Stomach (tissue), 9 donors: ENCODE measurements around the gene ZNF638. TPM values are rescaled to one million over a fixed set of nuclear protein-coding genes. Genes with fewer than 3 reads are reported as not detected.

ENCODE experiments used
- DNase-seq, 2 donors: peaks; one replicate each; pipeline versions ENCODE4 v3.0.0 to v3.0.0-alpha.2; 2013 to 2019
- H3K27ac ChIP-seq, 5 donors: fragments of 200-600 bp in 4 of 5; sonication (generic) in 4 of 5; one replicate each; pipeline ENCODE4 v1.5.1; 2013 to 2019; ENCODE audit warnings: mild to moderate bottlenecking in 1 of 5, moderate library complexity in 1 of 5
- H3K27me3 ChIP-seq, 3 donors: fragments of 200-600 bp; sonication (generic); one replicate each; pipeline ENCODE4 v1.5.1; 2017 to 2019; ENCODE audit warnings: mixed run types in 1 of 3
- H3K36me3 ChIP-seq, 4 donors: fragments of 200-600 bp; sonication (generic); 1 replicate in 3 of 4; 2 replicates in 1 of 4; pipeline ENCODE4 v1.5.1; 2016 to 2019
- H3K4me1 ChIP-seq, 4 donors: fragments of 200-600 bp; sonication (generic); one replicate each; pipeline ENCODE4 v1.5.1; 2016 to 2019
- H3K4me3 ChIP-seq, 4 donors: fragments of 200-600 bp; sonication (generic) in 3 of 4; one replicate each; pipeline ENCODE4 v1.5.1; 2016 to 2019; ENCODE audit warnings: mild to moderate bottlenecking in 1 of 4
- H3K9me3 ChIP-seq, 4 donors: fragments of 200-600 bp; sonication (generic); one replicate each; pipeline ENCODE4 v1.5.1; 2016 to 2019
- EP300 ChIP-seq: sonication (generic); formaldehyde crosslinking; IDR thresholded peaks from one replicate; pipeline ENCODE4 v1.6.1; 2017; ENCODE audit warnings: antibody characterized with exemption
- POLR2A ChIP-seq, 4 donors: fragments of 450-650 bp; IDR thresholded peaks; one replicate each; pipeline ENCODE4 v1.6.1; 2016; ENCODE audit warnings: antibody characterized with exemption in 4 of 4, control low read depth in 2 of 4, mild to moderate bottlenecking in 1 of 4, moderate library complexity in 1 of 4
- POLR2AphosphoS5 ChIP-seq, 3 donors: sonication (generic); formaldehyde crosslinking; IDR thresholded peaks; one replicate each; pipeline ENCODE4 v1.6.1; 2016; ENCODE audit warnings: antibody characterized with exemption in 3 of 3
- WGBS, 5 donors: extraction: QIAGEN DNeasy Blood & Tissue Kit in 3 of 5; methylation state at CpG; one replicate each; pipeline versions ENCODE4 v1.1.5 to v1.1.7; 2013 to 2018; 5-methylcytosine and 5-hydroxymethylcytosine counted together
- intact Hi-C: fragments of 100-400 bp; cut with DNase I; formaldehyde crosslinking; loops from one replicate; pipeline ENCODE4 v1.15.1; 2023; ENCODE audit warnings: low total_unique reads
- polyA plus RNA-seq, 3 donors: library from polyadenylated mRNA; stranded (reverse); fragments of 200-250 nt; gene quantifications; one replicate each; pipeline ENCODE4 v1.2.3, GENCODE V29; 2013
- total RNA-seq, 5 donors: library from RNA; depleted of rRNA; stranded (reverse); fragments of >200 nt; gene quantifications; one replicate each; pipeline versions ENCODE4 v1.1.0 to v1.2.3, GENCODE V29; 2014 to 2016
- TF ChIP-seq, protein P1 (sequence below), 7 experiments: fragments of 450-650 bp in 4 of 7; fragments of 200-600 bp in 3 of 7; sonication (generic) in 3 of 7; IDR thresholded peaks; one replicate each; pipeline ENCODE4 v1.5.1; 2016 to 2019; ENCODE audit warnings: antibody characterized with exemption in 7 of 7, control low read depth in 2 of 7, mild to moderate bottlenecking in 1 of 7
- donor health status: healthy with polysubstance abuse.
- donor health status: Bipolar disorder and iron deficiency.
- donor health status: healthy.

The ZNF638 gene
- total and polyA plus RNA-seq, 8 donors, result 55.2 to 411 (median 127) TPM

DNA sequence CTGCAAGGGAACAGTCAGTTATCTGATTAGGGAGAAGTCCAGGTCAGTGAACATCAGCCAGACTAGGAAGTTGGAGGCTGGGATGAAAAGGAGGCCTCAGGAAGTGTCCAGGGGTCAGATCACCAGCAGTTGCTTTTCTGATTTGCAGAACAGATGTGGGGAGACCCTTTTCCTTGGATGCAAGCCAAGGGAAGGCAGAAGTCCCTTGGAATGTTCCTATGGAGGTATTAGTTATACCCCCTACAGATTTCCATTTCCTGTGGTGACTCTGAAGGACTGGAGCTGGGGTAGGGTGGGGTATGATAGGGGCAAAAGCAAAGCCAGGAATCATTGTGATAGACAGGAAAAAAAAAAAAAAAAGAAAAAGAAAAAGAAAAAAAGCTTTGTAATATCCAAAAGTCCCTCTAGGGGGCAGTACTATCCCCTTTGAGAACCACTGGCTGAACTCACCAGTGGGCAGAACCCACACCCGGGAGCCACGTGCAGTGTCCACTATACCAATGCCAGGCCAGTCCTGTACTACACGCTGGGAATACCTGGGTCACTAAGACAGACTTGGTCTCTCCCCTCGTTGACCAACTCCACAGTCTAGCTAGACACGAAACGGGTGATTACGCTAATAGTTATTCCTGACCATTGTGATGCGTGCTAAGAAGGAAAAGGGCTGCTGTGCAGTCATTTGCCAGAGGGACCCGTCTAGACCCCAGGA lies 129.2 kb downstream of the ZNF638 start:
- intact Hi-C loops, result no loop called here
- H3K36me3 ChIP-seq, result no peaks in the 10 kb centered on the region
- TF ChIP-seq EP300, result no peak
- TF ChIP-seq, protein P1, sequence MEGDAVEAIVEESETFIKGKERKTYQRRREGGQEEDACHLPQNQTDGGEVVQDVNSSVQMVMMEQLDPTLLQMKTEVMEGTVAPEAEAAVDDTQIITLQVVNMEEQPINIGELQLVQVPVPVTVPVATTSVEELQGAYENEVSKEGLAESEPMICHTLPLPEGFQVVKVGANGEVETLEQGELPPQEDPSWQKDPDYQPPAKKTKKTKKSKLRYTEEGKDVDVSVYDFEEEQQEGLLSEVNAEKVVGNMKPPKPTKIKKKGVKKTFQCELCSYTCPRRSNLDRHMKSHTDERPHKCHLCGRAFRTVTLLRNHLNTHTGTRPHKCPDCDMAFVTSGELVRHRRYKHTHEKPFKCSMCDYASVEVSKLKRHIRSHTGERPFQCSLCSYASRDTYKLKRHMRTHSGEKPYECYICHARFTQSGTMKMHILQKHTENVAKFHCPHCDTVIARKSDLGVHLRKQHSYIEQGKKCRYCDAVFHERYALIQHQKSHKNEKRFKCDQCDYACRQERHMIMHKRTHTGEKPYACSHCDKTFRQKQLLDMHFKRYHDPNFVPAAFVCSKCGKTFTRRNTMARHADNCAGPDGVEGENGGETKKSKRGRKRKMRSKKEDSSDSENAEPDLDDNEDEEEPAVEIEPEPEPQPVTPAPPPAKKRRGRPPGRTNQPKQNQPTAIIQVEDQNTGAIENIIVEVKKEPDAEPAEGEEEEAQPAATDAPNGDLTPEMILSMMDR (IDR thresholded peaks at IDR 0.05), result peak in 3 of 7 experiments; percentile 7 to 49 (median 33)
- no peaks in the 10 kb centered on the region for H3K9me3 ChIP-seq
- H3K4me1 ChIP-seq, result peaks cover 2 to 42% (median 30%) of the 10 kb centered on the region in 4 donors
- no peak overlapping the region for H3K4me3 ChIP-seq
- 58 to 66% (median 64%) methylated on average over 9 of the region's 9 CpGs for WGBS, 5 donors
- no peak overlapping the region for H3K27ac ChIP-seq
- peaks cover 0 to 30% (median 23%) of the 10 kb centered on the region in 3 donors for H3K27me3 ChIP-seq
- DNase-seq, result peak in 1 of 2 donors; percentile 35

- DNase-seq, result no peak
- WGBS, 5 donors, result 37 to 68% (median 40%) methylated on average over 5 of the region's 5 CpGs
- Histone ChIP-seq H3K4me1 (peaks cover 6 to 42% (median 28%) of the 10 kb centered on the region in 4 donors), H3K9me3 (no peaks in the 10 kb centered on the region), H3K27me3 (peaks cover 0 to 33% (median 28%) of the 10 kb centered on the region in 3 donors), H3K27ac (no peak overlapping the region), H3K36me3 (no peaks in the 10 kb centered on the region), H3K4me3 (no peak overlapping the region)
- intact Hi-C loops, result no loop called here
- TF ChIP-seq, protein P1 (IDR thresholded peaks at IDR 0.05), result no peak
- TF ChIP-seq POLR2A (IDR thresholded peaks at IDR 0.05) (no peak), POLR2AphosphoS5 (IDR thresholded peaks at IDR 0.05) (no peak), EP300 (no peak)
These were observed 129.7 kb downstream of the ZNF638 start for GRCh38 chr2:71461304-71461671.

- WGBS, 5 donors, result 82 to 93% (median 89%) methylated on average over 6 to 8 of the region's 8 CpGs
These were observed 130.5 kb downstream of the ZNF638 start for GRCh38 chr2:71462056-71462605.

DNA sequence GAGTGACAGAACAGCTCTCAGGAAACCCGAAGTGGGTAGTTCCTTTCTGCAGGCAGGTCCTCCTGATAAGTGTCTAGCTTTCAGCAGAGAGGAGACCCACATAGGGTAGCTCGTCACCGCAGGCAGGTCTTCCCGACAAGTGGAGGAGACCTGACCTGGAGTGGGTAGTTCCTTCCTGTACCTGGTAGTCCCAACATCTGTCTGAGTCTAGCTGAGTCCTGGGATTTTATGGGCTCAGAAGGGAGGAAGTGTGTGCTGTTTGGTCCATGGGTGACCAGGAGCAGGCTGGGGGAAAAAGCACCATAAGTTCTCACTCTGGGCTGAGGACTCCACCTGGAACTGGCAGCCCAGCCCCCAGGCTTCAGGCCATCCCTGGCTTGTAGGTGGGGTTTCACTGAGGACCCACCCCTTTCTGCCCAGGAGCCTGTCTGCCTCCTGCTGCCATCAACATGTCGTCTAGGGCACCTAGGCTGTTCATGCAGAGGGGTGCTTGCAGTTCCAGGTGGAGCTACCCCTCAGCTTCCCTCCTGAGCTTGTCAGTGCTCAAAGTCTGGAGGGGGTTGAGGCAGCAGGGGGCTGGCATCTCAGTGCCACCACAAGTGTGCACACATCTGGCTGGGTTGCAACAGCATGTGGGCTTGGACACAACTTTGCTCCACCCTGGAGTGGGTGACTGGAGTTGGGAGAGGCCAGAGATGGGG lies 131.2 kb downstream of the ZNF638 start:
- H3K4me3 ChIP-seq, result no peak overlapping the region
- H3K4me1 ChIP-seq, result peaks cover 12 to 41% (median 24%) of the 10 kb centered on the region in 4 donors
- intact Hi-C loops, result no loop called here
- H3K27me3 ChIP-seq, result peaks cover 0 to 46% (median 41%) of the 10 kb centered on the region in 3 donors
- TF ChIP-seq POLR2AphosphoS5 (IDR thresholded peaks at IDR 0.05), result no peak
- TF ChIP-seq POLR2A (IDR thresholded peaks at IDR 0.05), result no peak
- TF ChIP-seq, protein P1 (IDR thresholded peaks at IDR 0.05), result no peak
- TF ChIP-seq EP300, result no peak
- WGBS, 5 donors, result 83 to 94% (median 88%) methylated on average over 5 of the region's 5 CpGs
- H3K9me3 ChIP-seq, result no peaks in the 10 kb centered on the region
- no peak overlapping the region for H3K27ac ChIP-seq
- no peak for DNase-seq
- no peaks in the 10 kb centered on the region for H3K36me3 ChIP-seq

More at GRCh38 chr2:71462056-71462605, 130.5 kb downstream of the ZNF638 start:
- H3K9me3 ChIP-seq, result no peaks in the 10 kb centered on the region
- no peak overlapping the region for H3K27ac ChIP-seq
- intact Hi-C loops, result no loop called here
- no peak for DNase-seq
- H3K4me1 ChIP-seq, result peaks cover 12 to 40% (median 25%) of the 10 kb centered on the region in 4 donors
- H3K27me3 ChIP-seq, result peaks cover 0 to 40% (median 36%) of the 10 kb centered on the region in 3 donors
- H3K4me3 ChIP-seq, result no peak overlapping the region
- TF ChIP-seq POLR2AphosphoS5 (IDR thresholded peaks at IDR 0.05) (no peak), POLR2A (IDR thresholded peaks at IDR 0.05) (no peak), EP300 (no peak)
- TF ChIP-seq, protein P1 (IDR thresholded peaks at IDR 0.05), result no peak
- H3K36me3 ChIP-seq, result no peaks in the 10 kb centered on the region
